Peyer's patch (tissue), 4 donors: ENCODE measurements around the gene PHF21B. TPM values are rescaled to one million over a fixed set of nuclear protein-coding genes. Genes with fewer than 3 reads are reported as not detected.

ENCODE experiments used
- DNase-seq, 3 donors: peaks; one replicate each; pipeline ENCODE4 v3.0.0-alpha.2; 2017 to 2019
- H3K27ac ChIP-seq, 4 donors: fragments of 200-600 bp; sonication (generic); one replicate each; pipeline ENCODE4 v1.5.1; 2016 to 2019
- H3K27me3 ChIP-seq, 2 donors: fragments of 200-600 bp; sonication (generic); one replicate each; pipeline ENCODE4 v1.5.1; 2019
- H3K36me3 ChIP-seq, 3 donors: fragments of 200-600 bp; sonication (generic); one replicate each; pipeline ENCODE4 v1.5.1; 2016 to 2019
- H3K4me1 ChIP-seq, 4 donors: fragments of 200-600 bp; sonication (generic); one replicate each; pipeline ENCODE4 v1.5.1; 2016 to 2019
- H3K4me3 ChIP-seq, 4 donors: fragments of 200-600 bp; sonication (generic); 1 replicate in 3 of 4; 2 replicates in 1 of 4; pipeline ENCODE4 v1.5.1; 2016 to 2019; ENCODE audit warnings: mild to moderate bottlenecking in 1 of 4
- H3K9me3 ChIP-seq, 4 donors: fragments of 200-600 bp; sonication (generic); one replicate each; pipeline ENCODE4 v1.5.1; 2016 to 2019; ENCODE audit warnings: mild to moderate bottlenecking in 1 of 4
- CTCF ChIP-seq, 6 experiments: fragments of 450-650 bp in 4 of 6; fragments of 200-600 bp in 2 of 6; sonication (generic) in 1 of 6; IDR thresholded peaks; one replicate each; pipeline ENCODE4 v1.5.1; 2017 to 2019; ENCODE audit warnings: antibody characterized with exemption in 6 of 6, mild to moderate bottlenecking in 3 of 6, moderate library complexity in 1 of 6
- POLR2A ChIP-seq, 2 donors: fragments of 450-650 bp; IDR thresholded peaks; one replicate each; pipeline ENCODE4 v1.5.1; 2017; ENCODE audit warnings: antibody characterized with exemption in 2 of 2, mild to moderate bottlenecking in 2 of 2, moderate library complexity in 2 of 2
- total RNA-seq, 4 donors: library from RNA; depleted of rRNA; stranded (reverse); fragments of >200 nt; gene quantifications; one replicate each; pipeline ENCODE4 v1.1.0, GENCODE V29; 2016

Gene PHF21B
- total RNA-seq, 4 donors from 2014 or later: not detected

- no peaks in the 10 kb centered on the region for H3K36me3 ChIP-seq
- H3K4me3 ChIP-seq: no peak overlapping the region
- no peaks in the 10 kb centered on the region for H3K9me3 ChIP-seq
- no peaks in the 10 kb centered on the region for H3K27me3 ChIP-seq
- no peaks in the 10 kb centered on the region for H3K4me1 ChIP-seq
- TF ChIP-seq CTCF (IDR thresholded peaks at IDR 0.05) (no peak), POLR2A (IDR thresholded peaks at IDR 0.05) (no peak)
- H3K27ac ChIP-seq: no peak overlapping the region
- no peak for DNase-seq
Observed at GRCh38 chr22:44999231-44999630, 10.6 kb downstream of the PHF21B start.

- Histone ChIP-seq H3K27ac (no peak overlapping the region), H3K36me3 (no peaks in the 10 kb centered on the region), H3K9me3 (no peaks in the 10 kb centered on the region), H3K4me3 (no peak overlapping the region), H3K4me1 (no peaks in the 10 kb centered on the region), H3K27me3 (no peaks in the 10 kb centered on the region)
- no peak for TF ChIP-seq POLR2A (IDR thresholded peaks at IDR 0.05)
- no peak for TF ChIP-seq CTCF (IDR thresholded peaks at IDR 0.05)
- DNase-seq: no peak
Observed at GRCh38 chr22:44998296-44998695, 11.5 kb downstream of the PHF21B start.

GRCh38 chr22:44997060-44997459, 12.7 kb downstream of the PHF21B start:
- Histone ChIP-seq H3K27ac (no peak overlapping the region), H3K4me1 (no peaks in the 10 kb centered on the region), H3K27me3 (no peaks in the 10 kb centered on the region), H3K4me3 (no peak overlapping the region), H3K36me3 (no peaks in the 10 kb centered on the region), H3K9me3 (no peaks in the 10 kb centered on the region)
- TF ChIP-seq POLR2A (IDR thresholded peaks at IDR 0.05) (no peak), CTCF (IDR thresholded peaks at IDR 0.05) (no peak)
- no peak for DNase-seq

- no peak for TF ChIP-seq CTCF (IDR thresholded peaks at IDR 0.05)
- Histone ChIP-seq H3K27me3 (no peaks in the 10 kb centered on the region), H3K4me3 (no peak overlapping the region), H3K27ac (no peak overlapping the region), H3K9me3 (no peaks in the 10 kb centered on the region), H3K36me3 (no peaks in the 10 kb centered on the region), H3K4me1 (no peaks in the 10 kb centered on the region)
- DNase-seq: no peak
Observed at GRCh38 chr22:44996648-44997047, 13.2 kb downstream of the PHF21B start.

- Histone ChIP-seq H3K4me3 (no peak overlapping the region), H3K36me3 (no peaks in the 10 kb centered on the region), H3K27ac (no peak overlapping the region), H3K9me3 (no peaks in the 10 kb centered on the region), H3K4me1 (no peaks in the 10 kb centered on the region), H3K27me3 (no peaks in the 10 kb centered on the region)
- TF ChIP-seq CTCF (IDR thresholded peaks at IDR 0.05): no peak
- TF ChIP-seq POLR2A (IDR thresholded peaks at IDR 0.05): no peak
- no peak for DNase-seq
Observed at GRCh38 chr22:44996120-44996519, 13.7 kb downstream of the PHF21B start.

- Histone ChIP-seq H3K27me3 (no peaks in the 10 kb centered on the region), H3K4me1 (no peaks in the 10 kb centered on the region), H3K9me3 (no peaks in the 10 kb centered on the region), H3K36me3 (no peaks in the 10 kb centered on the region), H3K4me3 (no peak overlapping the region), H3K27ac (no peak overlapping the region)
- DNase-seq: no peak
- TF ChIP-seq CTCF (IDR thresholded peaks at IDR 0.05) (no peak), POLR2A (IDR thresholded peaks at IDR 0.05) (no peak)
Observed at GRCh38 chr22:44995715-44996114, 14.1 kb downstream of the PHF21B start.
